Epithelial cell of prostate (primary cell): Measurements from ENCODE around the gene LARP4.
"Not testable (repeated sequence)": the region's sequence is repeated elsewhere in the genome, so short reads cannot be mapped to it uniquely, and the experiment has no call there.

Experiments
- DNase-seq: peaks from one replicate; pipeline ENCODE4 v3.0.0-alpha.2; 2011; ENCODE audit warnings: low read depth, low spot score
- H3K27ac ChIP-seq: fragments of 450-650 bp; 2 replicates; pipeline ENCODE4 v1.5.1; 2017; ENCODE audit warnings: mild to moderate bottlenecking

The LARP4 gene

GRCh38 chr12:50520416-50521207 lies 119.9 kb downstream of the LARP4 start:
- DNase-seq, result no peak

GRCh38 chr12:50521781-50522180 lies 121.1 kb downstream of the LARP4 start:
- H3K27ac ChIP-seq, DNase-seq: not testable (repeated sequence)

More at GRCh38 chr12:50520416-50521207, 119.9 kb downstream of the LARP4 start:
- H3K27ac ChIP-seq, result no peak overlapping the region

- DNase-seq, result no peak
- H3K27ac ChIP-seq, result peak overlapping the region; percentile 17
Observed at GRCh38 chr12:50523772-50524171, 123.1 kb downstream of the LARP4 start.

GRCh38 chr12:50524621-50525020 lies 123.9 kb downstream of the LARP4 start:
- H3K27ac ChIP-seq, result no peak overlapping the region
- no peak for DNase-seq

- H3K27ac ChIP-seq, result no peak overlapping the region
- no peak for DNase-seq
Observed at GRCh38 chr12:50525422-50525821, 124.7 kb downstream of the LARP4 start.

- DNase-seq, result no peak
- no peak overlapping the region for H3K27ac ChIP-seq
Observed at GRCh38 chr12:50527359-50527726, 126.7 kb downstream of the LARP4 start.

GRCh38 chr12:50528800-50529199 lies 128.1 kb downstream of the LARP4 start:
- H3K27ac ChIP-seq, result peak overlapping the region; percentile 100
- no peak for DNase-seq

- no peak for DNase-seq
- peak overlapping the region; percentile 100 for H3K27ac ChIP-seq
Observed at GRCh38 chr12:50529345-50529744, 128.7 kb downstream of the LARP4 start.
